ENCODE data around the gene LRP1B.

The LRP1B gene

GRCh38 chr2:141967503-141967902 is 163.3 kb downstream of the LRP1B start:
- H3K4me3 ChIP-seq (replicated peaks; ENCODE audit: low read depth, low read length): no peak overlapping the region
- no peak for DNase-seq (ENCODE audit: extremely low read depth, low read depth)
- TF ChIP-seq, protein P1, sequence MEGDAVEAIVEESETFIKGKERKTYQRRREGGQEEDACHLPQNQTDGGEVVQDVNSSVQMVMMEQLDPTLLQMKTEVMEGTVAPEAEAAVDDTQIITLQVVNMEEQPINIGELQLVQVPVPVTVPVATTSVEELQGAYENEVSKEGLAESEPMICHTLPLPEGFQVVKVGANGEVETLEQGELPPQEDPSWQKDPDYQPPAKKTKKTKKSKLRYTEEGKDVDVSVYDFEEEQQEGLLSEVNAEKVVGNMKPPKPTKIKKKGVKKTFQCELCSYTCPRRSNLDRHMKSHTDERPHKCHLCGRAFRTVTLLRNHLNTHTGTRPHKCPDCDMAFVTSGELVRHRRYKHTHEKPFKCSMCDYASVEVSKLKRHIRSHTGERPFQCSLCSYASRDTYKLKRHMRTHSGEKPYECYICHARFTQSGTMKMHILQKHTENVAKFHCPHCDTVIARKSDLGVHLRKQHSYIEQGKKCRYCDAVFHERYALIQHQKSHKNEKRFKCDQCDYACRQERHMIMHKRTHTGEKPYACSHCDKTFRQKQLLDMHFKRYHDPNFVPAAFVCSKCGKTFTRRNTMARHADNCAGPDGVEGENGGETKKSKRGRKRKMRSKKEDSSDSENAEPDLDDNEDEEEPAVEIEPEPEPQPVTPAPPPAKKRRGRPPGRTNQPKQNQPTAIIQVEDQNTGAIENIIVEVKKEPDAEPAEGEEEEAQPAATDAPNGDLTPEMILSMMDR (IDR thresholded peaks at IDR 0.05; ENCODE audit: low read depth, low read length, missing control alignments): no peak

DNA sequence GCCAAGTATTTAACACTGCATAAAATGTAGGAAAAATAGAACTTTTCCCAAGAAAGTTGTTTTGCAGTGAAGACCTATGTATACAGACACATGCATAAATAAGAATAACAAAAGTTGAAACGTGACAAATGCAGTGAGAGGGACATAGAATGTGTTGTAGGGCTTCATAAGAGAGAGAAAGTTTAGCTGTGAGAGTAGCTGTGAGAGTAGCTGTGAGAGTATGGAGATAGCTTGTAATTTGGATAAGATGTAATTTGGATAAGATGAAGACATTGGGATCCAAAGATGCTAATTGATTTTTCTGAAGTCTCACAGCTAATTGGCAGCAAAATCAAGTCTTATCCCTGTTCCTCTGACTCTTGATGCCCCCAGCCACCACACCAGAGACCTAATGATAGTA is 170.9 kb downstream of the LRP1B start:
- H3K4me3 ChIP-seq (replicated peaks; ENCODE audit: low read depth, low read length): no peak overlapping the region
- no peak for DNase-seq (ENCODE audit: extremely low read depth, low read depth)
- TF ChIP-seq, protein P1 (IDR thresholded peaks at IDR 0.05; ENCODE audit: low read depth, low read length, missing control alignments): no peak

GRCh38 chr2:141959016-141959415 is 171.8 kb downstream of the LRP1B start:
- H3K4me3 ChIP-seq (replicated peaks; ENCODE audit: low read depth, low read length): no peak overlapping the region

GRCh38 chr2:141957827-141958450 is 172.9 kb downstream of the LRP1B start:
- no peak for DNase-seq (ENCODE audit: extremely low read depth, low read depth)

More at GRCh38 chr2:141959016-141959415, 171.8 kb downstream of the LRP1B start:
- TF ChIP-seq, protein P1 (IDR thresholded peaks at IDR 0.05; ENCODE audit: low read depth, low read length, missing control alignments): no peak
- no peak for DNase-seq (ENCODE audit: extremely low read depth, low read depth)

DNA sequence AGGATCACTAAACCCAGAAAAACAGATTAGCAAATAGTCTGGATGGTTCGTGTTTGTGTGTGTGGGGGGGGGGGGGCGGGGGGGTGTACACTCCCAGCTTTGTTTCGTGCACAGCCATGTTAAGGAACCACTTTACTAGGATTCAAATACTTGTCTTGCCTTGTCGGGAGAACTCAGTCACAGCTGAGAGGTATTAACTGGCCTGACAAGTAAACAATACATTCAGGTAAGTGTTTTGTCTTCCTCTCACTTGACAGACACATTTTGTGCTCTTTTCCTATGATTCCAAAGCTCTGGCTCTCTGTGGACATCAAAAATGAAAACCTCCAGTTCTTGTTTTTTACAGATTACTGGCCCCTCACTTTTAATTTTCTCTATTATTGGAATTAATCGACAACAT is 173.5 kb downstream of the LRP1B start:
- DNase-seq (ENCODE audit: extremely low read depth, low read depth): no peak
- no peak overlapping the region for H3K4me3 ChIP-seq (replicated peaks; ENCODE audit: low read depth, low read length)
- TF ChIP-seq, protein P1 (IDR thresholded peaks at IDR 0.05; ENCODE audit: low read depth, low read length, missing control alignments): no peak

More at GRCh38 chr2:141957827-141958450, 172.9 kb downstream of the LRP1B start:
- H3K4me3 ChIP-seq (replicated peaks; ENCODE audit: low read depth, low read length): no peak overlapping the region
- TF ChIP-seq, protein P1 (IDR thresholded peaks at IDR 0.05; ENCODE audit: low read depth, low read length, missing control alignments): no peak

DNA sequence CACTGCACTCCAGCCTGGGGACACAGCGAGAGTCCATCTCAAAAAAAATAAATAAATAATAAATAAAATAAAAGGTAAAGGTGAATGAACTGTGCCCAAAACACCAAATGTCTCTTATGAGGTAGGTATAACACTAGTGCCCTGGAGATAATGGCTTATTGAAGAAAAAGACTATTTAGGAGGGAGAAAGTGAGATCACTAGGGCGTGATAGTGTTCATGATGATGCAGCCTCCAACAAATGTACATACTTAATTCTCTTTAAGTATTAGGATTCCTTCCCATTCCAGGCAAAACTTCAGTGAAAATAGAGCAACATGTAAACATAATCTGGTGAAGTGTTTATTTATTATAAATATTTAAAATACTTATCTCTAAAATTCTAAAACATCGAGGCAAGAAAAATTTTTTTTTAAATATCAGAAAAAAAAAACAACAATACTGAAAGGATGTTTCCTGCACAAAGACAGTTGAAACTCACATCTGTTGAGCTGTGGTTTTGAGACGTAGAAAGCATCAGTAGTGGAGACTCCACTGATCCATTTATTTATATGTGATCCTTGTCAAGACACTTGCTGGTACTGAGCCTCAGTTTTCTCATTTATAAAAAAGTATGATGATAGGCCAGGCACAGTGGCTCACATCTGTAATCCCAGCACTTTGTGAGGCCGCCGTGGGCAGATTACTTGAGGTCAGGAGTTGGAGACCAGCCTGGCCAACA is 183.3 kb downstream of the LRP1B start:
- H3K4me3 ChIP-seq (replicated peaks; ENCODE audit: low read depth, low read length): no peak overlapping the region
- TF ChIP-seq, protein P1 (IDR thresholded peaks at IDR 0.05; ENCODE audit: low read depth, low read length, missing control alignments): no peak
- DNase-seq (ENCODE audit: extremely low read depth, low read depth): no peak
